ENCODE measurements around the gene TSTD1.

- no peak for TF ChIP-seq POLR2AphosphoS5 (IDR thresholded peaks at IDR 0.05; ENCODE audit: low read depth)
- no peak for TF ChIP-seq REST (IDR thresholded peaks at IDR 0.05; ENCODE audit: insufficient replicate concordance, low read depth)
- no peak for TF ChIP-seq CTCF (IDR thresholded peaks at IDR 0.05; ENCODE audit: insufficient read depth, low read length)
Measured at GRCh38 chr1:161033751-161034150, 5.0 kb downstream of the TSTD1 start.

All from HL-60 (cell line).